Aortic smooth muscle cell (primary cell): ENCODE measurements around the gene NPVF. TPM values are rescaled to one million over a fixed set of nuclear protein-coding genes. Genes with fewer than 3 reads are reported as not detected.

Source experiments
- total RNA-seq: library from RNA; depleted of rRNA; stranded (reverse); fragments of >200 nt; gene quantifications from 2 replicates; pipeline ENCODE4 v1.2.3, GENCODE V29; 2014

The NPVF gene
- total RNA-seq: not detected in 2 replicates

GRCh38 chr7:25228386-25228785 is at the start of gene NPVF:
Gene NPVF (minus strand): TSS chr7:25228486. CDS start chr7:25228439, 47 bp downstream.

Other genes starting within 250 kb of the NPVF start
- gene OSBPL3, start 248.3 kb downstream of the NPVF start, total RNA-seq: 9.9 and 10.6 TPM in 2 replicates
- gene CYCS, start 103.2 kb downstream of the NPVF start, total RNA-seq: 32.3 and 37.5 TPM in 2 replicates